Stimulated activated CD8-positive, alpha-beta memory T cell treated with anti-CD3 and anti-CD28 coated beads, Interleukin-12 subunit alpha, Interleukin-12 subunit beta, amount 100 ng/mL, for 4 hours (primary cell): ENCODE data around the gene VCX.
"Not testable (repeated sequence)": the region's sequence is repeated elsewhere in the genome, so short reads cannot be mapped to it uniquely, and the experiment has no call there.

Source experiments
- DNase-seq: peaks from one replicate; pipeline ENCODE4 v3.0.0-alpha.2; 2020; ENCODE audit warnings: low read depth

Gene VCX

DNA sequence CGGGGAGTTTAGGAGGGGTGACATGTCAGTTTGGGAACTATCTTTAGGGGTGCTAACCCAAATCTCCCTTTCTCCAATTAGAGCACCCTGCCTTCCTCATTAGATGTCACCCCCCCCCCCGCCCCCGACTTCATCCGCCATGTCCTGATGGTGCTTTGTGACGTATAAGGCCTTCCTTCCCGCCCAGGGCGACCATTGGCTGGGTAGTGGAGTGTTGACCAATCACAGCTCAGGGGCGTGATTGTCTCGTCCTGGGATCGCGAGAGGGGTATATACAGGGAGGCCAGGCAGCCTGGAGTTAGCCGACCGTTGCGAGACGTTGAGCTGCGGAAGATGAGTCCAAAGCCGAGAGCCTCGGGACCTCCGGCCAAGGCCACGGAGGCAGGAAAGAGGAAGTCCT lies at the start of gene VCX:
TSS of gene VCX (plus strand) at position 301 of the 400 bp plus-strand sequence. CDS start at position 334, 33 bp downstream.
- DNase-seq, result not testable (repeated sequence)

GRCh38 chrX:7798327-7798726 lies 44.6 kb upstream of the VCX start:
- DNase-seq, result no peak

GRCh38 chrX:7801711-7802110 lies 41.3 kb upstream of the VCX start:
- DNase-seq, result no peak

GRCh38 chrX:7815166-7815805 lies 27.7 kb upstream of the VCX start:
- no peak for DNase-seq

- DNase-seq, result no peak
Observed at GRCh38 chrX:7828594-7828993, 14.4 kb upstream of the VCX start.

GRCh38 chrX:7841084-7841805 lies 1.7 kb upstream of the VCX start:
- no peak for DNase-seq

DNA sequence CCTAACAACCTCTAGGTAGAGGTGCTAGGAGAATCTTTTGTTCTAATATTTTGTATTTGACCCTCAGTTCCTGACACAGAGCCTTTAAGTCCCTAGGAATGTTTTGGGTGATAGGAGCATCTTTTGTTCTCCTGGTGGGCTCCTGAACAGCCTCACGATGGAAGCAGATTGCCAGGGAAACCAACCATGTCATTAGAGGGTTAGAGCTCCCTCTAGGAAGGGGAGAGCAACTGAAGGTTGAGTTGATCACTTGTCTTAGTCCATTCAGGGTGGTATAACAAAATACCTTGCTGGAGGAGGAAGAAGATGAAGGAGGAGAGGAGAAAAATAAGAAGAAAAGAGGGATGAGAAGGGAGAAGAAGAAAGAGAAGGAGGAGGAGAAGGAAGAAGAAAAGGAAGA lies 9.2 kb downstream of the VCX start:
- DNase-seq, result no peak

- DNase-seq, result no peak
Observed at GRCh38 chrX:7872042-7872441, 29.1 kb downstream of the VCX start.

DNA sequence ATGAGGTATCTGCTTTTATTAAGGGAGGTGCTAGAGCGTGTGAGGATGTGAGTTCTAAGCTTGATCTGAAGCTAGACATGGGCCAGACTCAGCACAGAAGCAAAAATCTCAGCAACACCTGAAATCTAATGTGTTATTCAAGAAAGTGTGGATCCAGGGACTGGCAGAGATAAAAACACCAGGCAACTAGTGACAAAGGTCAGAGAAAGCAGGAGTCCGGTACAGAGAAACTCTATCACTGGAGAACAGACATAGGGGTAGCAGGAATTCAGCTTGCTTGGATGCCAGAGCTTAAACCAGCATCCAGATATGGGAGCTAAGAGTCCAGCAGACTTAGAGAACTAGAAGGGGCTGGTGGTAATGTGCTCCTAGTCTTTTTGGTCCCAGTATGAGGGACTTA lies 34.0 kb downstream of the VCX start:
- DNase-seq, result no peak

- DNase-seq, result no peak
Observed at GRCh38 chrX:7889135-7889534, 46.2 kb downstream of the VCX start.

GRCh38 chrX:7889680-7890079 lies 46.7 kb downstream of the VCX start:
- DNase-seq, result no peak

DNA sequence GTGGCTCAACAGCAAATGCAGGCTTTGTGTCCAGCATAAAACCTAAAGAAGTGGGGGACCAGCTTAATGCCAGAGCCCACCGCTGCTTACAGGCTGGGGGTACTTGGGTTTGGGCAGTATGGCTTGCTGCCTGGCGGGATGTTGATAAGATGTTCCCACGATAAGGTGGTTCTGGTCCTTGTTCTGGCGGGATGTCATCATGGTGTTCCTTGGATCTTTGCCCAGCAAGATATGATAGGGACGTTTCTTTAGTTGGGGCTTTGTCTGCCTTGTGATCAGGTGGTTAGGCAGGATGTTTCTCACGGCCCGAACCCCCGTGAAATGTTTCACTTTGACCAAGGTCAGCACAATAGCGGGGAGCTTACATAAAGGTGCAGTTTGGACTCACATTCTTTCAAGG lies 49.0 kb downstream of the VCX start:
- no peak for DNase-seq
